Testis (tissue), 3 donors: ENCODE results near the gene CCDC102A. TPM values are rescaled to one million over a fixed set of nuclear protein-coding genes. Genes with fewer than 3 reads are reported as not detected.

Experiments used
- DNase-seq: peaks from one replicate; pipeline ENCODE4 v3.0.0-alpha.2; 2019
- H3K27ac ChIP-seq, 2 donors: fragments of 200-600 bp; sonication (generic); one replicate each; pipeline ENCODE4 v1.5.1; 2019
- H3K27me3 ChIP-seq: fragments of 200-600 bp; sonication (generic); one replicate; pipeline ENCODE4 v1.5.1; 2019
- H3K36me3 ChIP-seq: fragments of 200-600 bp; sonication (generic); one replicate; pipeline ENCODE4 v1.5.1; 2017; ENCODE audit warnings: low read depth; ENCODE audit errors: missing control alignments
- H3K4me1 ChIP-seq: fragments of 200-600 bp; sonication (generic); one replicate; pipeline ENCODE4 v1.5.1; 2019
- H3K4me3 ChIP-seq, 2 donors: fragments of 200-600 bp; sonication (generic); one replicate each; pipeline ENCODE4 v1.5.1; 2017 to 2019
- H3K9me3 ChIP-seq: fragments of 200-600 bp; sonication (generic); one replicate; pipeline ENCODE4 v1.5.1; 2017
- CTCF ChIP-seq, 3 experiments: fragments of 450-650 bp in 2 of 3; fragments of 200-600 bp in 1 of 3; sonication (generic) in 1 of 3; IDR thresholded peaks; one replicate each; pipeline ENCODE4 v1.5.1; 2016 to 2019; ENCODE audit warnings: antibody characterized with exemption in 3 of 3, mild to moderate bottlenecking in 2 of 3, moderate library complexity in 1 of 3
- POLR2A ChIP-seq: fragments of 450-650 bp; IDR thresholded peaks from one replicate; pipeline ENCODE4 v1.6.1; 2017; ENCODE audit warnings: antibody characterized with exemption, mild to moderate bottlenecking, moderate library complexity
- WGBS, 2 donors: methylation state at CpG; one replicate each; pipeline ENCODE4 v1.1.5; 2018; 5-methylcytosine and 5-hydroxymethylcytosine counted together
- intact Hi-C: fragments of 100-400 bp; cut with DNase I; formaldehyde crosslinking; loops from one replicate; pipeline ENCODE4 v1.15.1; 2023; ENCODE audit warnings: low total_unique reads
- polyA plus RNA-seq: library from polyadenylated mRNA; stranded (reverse); fragments of 350-450 nt; fragmentation: Illumina TruSeq; extraction: RNeasy Lipid Tissue Mini Kit (QIAGEN cat#74804); gene quantifications from one replicate; pipeline ENCODE4 v1.2.3, GENCODE V29; 2014; ENCODE audit warnings: low read depth, low replicate concordance; ENCODE audit not compliant: insufficient read depth
- total RNA-seq, 2 donors: library from RNA; depleted of rRNA; stranded (reverse); fragments of >200 nt; gene quantifications; one replicate each; pipeline ENCODE4 v1.2.3, GENCODE V29; 2016

Gene CCDC102A
- total and polyA plus RNA-seq, 3 donors from 2014 or later = 7.7 to 16.7 (median 13.1) TPM

- no peaks in the 10 kb centered on the region for H3K36me3 ChIP-seq
- H3K9me3 ChIP-seq = no peaks in the 10 kb centered on the region
- DNase-seq = no peak
- TF ChIP-seq CTCF (IDR thresholded peaks at IDR 0.05) = no peak
- TF ChIP-seq POLR2A = no peak
- H3K4me3 ChIP-seq = no peak overlapping the region
- intact Hi-C loops = no loop called here
- 64 to 84% methylated on average over 5 to 7 of the region's 8 CpGs for WGBS, 2 donors
- H3K4me1 ChIP-seq = no peaks in the 10 kb centered on the region
- no peaks in the 10 kb centered on the region for H3K27me3 ChIP-seq
- no peak overlapping the region for H3K27ac ChIP-seq
These were observed 26.5 kb upstream of the CCDC102A start for GRCh38 chr16:57562669-57563486.

- Histone ChIP-seq H3K27ac (no peak overlapping the region), H3K4me3 (no peak overlapping the region), H3K9me3 (no peaks in the 10 kb centered on the region), H3K36me3 (no peaks in the 10 kb centered on the region), H3K4me1 (no peaks in the 10 kb centered on the region), H3K27me3 (no peaks in the 10 kb centered on the region)
- DNase-seq = no peak
- 95 to 98% methylated on average over 4 of the region's 4 CpGs for WGBS, 2 donors
- TF ChIP-seq POLR2A (no peak), CTCF (IDR thresholded peaks at IDR 0.05) (no peak)
- intact Hi-C loops = no loop called here
These were observed 25.7 kb upstream of the CCDC102A start for GRCh38 chr16:57562066-57562465.

- 65 to 77% methylated on average over 4 of the region's 4 CpGs for WGBS, 2 donors
- Histone ChIP-seq H3K27ac (no peak overlapping the region), H3K4me3 (no peak overlapping the region), H3K36me3 (no peaks in the 10 kb centered on the region), H3K27me3 (no peaks in the 10 kb centered on the region), H3K4me1 (no peaks in the 10 kb centered on the region), H3K9me3 (no peaks in the 10 kb centered on the region)
- intact Hi-C loops = no loop called here
- DNase-seq = no peak
- no peak for TF ChIP-seq CTCF (IDR thresholded peaks at IDR 0.05)
- TF ChIP-seq POLR2A = no peak
These were observed 22.9 kb upstream of the CCDC102A start for GRCh38 chr16:57559072-57559790.

- no peak overlapping the region for H3K27ac ChIP-seq
- no peaks in the 10 kb centered on the region for H3K27me3 ChIP-seq
- DNase-seq = no peak
- no peaks in the 10 kb centered on the region for H3K4me1 ChIP-seq
- WGBS, 2 donors = 79 to 82% methylated on average over 8 of the region's 8 CpGs
- intact Hi-C loops = no loop called here
- TF ChIP-seq CTCF (IDR thresholded peaks at IDR 0.05) = no peak
- TF ChIP-seq POLR2A = no peak
- H3K36me3 ChIP-seq = no peaks in the 10 kb centered on the region
- H3K9me3 ChIP-seq = no peaks in the 10 kb centered on the region
- no peak overlapping the region for H3K4me3 ChIP-seq
These were observed 20.7 kb upstream of the CCDC102A start for GRCh38 chr16:57556941-57557541.
